HG02943 (cell line): ENCODE measurements around the gene ZMYND8.
"Not testable (repeated sequence)": the region's sequence is repeated elsewhere in the genome, so short reads cannot be mapped to it uniquely, and the experiment has no call there.

Source experiments
- ATAC-seq: cut with Tn5 transposase; IDR thresholded peaks from one replicate; pipeline ENCODE4 v1.9.1; 2021; ENCODE audit warnings: mild to moderate bottlenecking, low read depth, moderate library complexity; ENCODE audit not compliant: unreplicated experiment

ZMYND8 gene

DNA sequence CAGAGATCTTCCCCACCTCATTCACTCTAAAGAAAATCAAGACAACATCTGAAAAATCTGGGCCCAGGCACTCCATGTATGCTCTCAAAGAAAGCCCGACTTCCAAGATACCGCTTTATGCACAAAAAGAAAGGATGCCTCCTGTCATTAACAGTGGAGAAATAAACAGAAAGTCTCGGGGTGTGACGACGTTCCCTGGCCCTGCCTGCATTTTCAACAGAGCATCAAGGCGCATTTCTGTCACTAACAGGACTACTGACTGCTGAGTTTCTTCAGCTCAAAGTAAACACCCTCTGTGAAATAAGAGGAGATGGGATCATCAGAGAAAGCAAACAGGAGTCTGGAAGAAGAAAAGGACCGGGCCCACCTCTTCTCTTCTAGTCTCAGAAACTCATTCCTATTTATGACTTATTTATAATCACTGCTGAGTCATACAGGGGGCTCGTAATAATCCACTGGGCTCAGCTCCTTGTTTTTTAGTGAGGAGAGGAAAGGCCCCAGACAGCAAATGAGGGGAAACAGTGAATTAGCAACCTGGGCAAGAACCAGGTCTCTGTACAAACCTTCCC, 99.7 kb downstream of the ZMYND8 start:
- ATAC-seq = no peak

DNA sequence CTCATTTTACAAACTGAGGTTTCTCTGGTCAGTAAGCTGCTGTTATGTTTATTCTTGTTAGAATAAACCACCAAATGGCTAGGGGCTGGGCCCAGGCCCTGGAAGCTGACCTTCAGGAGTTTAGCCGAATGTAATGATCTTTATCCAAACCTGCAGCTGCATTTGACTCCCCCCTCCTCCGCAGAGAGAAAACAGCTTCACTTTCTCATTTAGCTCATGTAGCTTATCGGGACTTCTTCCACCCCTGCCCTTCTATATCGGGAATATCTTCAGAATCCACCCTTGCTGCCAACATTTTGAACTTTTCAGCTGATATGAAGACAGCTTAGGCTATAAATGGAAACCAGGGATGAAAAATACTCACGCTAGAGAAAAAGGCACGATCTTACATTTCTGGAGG, 102.6 kb downstream of the ZMYND8 start:
- ATAC-seq = no peak

DNA sequence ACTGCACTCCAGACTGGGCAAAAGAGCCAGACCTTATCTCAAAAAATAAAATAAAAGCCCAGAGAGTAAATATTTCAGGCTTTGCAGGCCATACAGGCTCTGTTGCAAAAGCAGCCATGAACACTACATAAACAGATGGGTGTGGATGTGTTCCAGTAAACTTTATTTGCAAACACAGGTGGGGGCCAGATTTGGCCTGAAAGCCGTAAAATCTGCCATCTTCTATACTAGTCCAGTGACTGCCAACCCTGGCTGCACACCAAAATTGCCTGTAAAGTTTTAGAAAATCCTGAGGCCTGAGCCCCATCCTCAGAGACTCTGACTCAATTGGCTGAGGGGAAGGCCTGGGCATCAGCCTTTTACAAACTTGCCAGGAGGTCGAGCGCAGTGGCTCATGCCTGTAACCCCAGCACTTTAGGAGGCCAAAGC, 103.6 kb downstream of the ZMYND8 start:
- ATAC-seq = no peak

DNA sequence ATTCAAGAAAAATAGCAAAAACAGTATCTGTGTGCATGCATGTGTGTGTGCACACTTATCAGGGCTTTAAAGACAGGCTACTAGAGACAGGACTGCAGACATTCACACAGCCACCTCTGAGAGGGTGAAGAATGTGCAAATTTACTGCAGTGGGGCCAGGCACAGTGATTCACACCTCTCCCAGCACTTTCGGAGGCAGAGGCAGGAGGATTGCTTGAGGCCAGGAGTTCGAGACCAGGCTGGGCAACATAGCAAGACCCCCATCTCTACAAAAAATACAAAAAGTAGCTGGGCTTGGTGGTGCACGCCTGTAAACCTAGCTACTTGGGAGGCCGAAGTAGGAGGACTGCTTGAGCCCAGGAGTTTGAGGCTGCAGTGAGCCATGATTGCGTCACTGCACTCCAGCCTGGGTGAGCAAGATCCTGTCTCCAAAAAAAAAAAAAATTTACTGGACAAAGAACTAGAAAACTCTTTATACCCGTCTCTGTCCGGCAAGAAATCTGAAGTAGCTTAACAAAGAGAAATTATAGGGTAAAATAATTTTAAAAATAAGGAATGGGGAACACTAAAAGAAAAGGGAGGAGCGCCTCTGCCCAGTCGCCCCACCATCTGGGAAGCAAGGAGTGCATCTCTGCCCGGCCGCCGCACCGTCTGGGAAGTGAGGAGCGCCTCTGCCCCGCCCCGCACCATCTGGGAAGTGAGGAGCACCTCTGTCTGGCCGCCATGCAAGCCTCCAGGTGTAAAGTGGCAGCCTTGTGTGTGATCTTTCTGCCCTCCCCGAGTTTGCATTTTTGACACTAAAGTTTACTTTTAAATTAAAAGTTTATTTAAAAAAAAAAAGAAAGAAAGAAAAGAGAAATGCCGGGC, 105.1 kb downstream of the ZMYND8 start:
- ATAC-seq = no peak

DNA sequence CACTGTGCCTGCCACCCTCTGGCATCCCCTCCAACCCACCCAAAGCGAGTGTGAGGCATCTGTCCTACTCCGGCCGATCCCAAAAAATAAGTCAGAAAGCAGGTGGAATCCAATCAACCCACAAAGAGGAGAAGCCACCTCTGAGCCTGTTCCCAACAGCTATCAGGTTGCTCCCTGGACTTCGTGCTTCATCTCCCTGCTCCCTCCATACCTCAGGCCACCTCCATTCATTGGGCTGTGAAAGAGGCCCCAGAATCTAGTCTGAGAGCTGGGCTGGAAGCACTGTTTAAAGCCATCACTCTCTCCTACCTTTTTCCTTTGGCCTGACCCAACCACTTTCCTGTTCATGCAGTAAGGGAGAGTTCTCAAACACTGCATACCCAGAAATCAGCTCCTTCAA, 106.1 kb downstream of the ZMYND8 start:
- no peak for ATAC-seq

DNA sequence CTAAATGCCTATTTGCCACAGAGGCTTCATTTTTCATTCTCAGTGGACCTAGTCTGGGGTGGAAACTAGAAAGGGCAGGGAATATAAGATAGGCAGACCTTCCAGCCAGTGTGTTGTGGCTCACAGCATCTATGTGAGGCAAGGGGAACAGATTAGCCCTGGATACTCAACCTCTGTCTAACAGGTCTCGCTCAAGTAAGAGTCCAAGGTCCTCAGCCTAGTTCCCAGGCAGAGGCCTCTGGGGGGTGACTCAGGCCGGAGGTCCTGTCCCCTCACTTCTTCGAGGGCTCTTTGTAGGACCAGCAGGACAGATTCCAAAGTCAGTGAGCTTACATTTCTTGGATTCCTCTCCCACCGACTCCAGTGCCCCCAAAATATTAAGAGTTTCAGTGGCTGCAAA, 106.6 kb downstream of the ZMYND8 start:
- no peak for ATAC-seq

DNA sequence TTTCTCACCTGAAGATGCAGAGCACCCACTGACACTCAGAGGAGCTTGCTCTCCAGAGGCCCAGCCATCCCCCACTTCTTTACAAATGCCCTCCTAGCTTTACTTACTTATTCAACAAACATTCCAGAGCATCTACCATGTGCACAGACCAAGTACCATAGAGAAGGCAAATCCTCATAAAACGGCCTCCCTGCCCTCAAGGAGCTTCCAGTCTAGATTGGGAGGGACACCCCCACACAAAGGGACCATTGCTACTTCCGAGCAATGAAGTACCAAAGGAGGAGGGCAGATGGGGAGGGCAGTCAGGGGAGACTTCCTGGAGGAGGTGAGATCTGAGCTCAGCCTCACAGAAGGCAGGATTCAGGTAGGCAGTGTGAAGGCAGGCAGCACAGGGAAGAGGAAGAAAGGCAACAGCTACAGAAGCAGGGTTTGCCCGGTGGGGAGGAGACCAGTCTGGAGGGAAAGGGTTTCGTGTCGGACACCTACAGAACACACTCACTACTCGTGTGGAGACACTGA, 108.0 kb downstream of the ZMYND8 start:
- no peak for ATAC-seq

DNA sequence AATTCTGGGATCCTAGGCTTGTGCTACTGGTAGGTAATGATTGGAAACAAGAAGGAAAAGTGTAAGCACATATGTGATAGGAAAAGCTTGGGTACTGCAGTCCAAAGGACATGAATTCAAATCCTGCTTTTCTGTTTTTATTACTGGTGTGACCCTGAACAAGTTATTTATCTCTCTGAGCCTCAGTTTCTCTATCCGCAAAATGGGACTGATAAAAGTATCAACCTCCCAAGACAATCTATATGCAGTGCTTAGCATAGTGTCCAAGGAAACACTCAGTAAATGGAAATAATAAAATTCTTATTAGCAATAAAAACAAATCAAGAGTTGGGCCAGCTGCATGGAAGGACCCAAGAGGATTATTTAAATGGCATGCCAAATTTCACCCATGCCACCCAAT, 108.5 kb downstream of the ZMYND8 start:
- ATAC-seq = no peak

DNA sequence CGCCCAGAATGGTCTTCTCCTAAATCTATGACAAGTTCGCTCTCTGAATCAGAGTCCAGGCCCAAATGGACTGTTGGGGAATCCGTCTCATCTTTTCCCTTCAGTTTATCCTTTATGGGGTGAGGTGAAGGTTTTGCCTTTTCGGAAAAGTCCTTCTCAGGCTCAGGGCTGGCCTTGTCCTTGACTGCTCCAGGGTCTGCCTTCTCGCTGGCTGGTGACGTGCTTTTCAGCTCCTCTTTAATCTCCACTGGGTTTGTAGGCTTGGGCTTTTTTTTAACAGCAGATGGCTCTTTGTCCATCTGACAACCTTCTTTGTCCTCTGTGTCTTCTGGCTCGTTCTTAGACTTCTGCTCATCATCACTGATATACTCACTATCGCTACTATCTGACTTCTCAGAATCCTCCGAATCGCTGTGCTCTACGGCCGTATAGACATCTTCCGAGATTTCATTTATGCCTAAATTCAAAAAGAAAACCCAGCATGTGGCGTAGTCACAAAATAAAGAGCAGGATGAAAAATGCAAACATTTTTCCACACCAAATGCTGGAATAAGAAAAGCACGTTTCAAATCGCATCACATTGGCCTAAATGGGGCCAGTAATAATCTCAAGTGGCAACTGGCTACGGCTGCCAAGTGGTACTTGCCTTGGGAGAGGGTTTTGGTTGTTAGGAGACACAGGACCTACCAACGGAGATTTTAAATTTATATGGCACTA, 110.3 kb downstream of the ZMYND8 start:
- no peak for ATAC-seq

DNA sequence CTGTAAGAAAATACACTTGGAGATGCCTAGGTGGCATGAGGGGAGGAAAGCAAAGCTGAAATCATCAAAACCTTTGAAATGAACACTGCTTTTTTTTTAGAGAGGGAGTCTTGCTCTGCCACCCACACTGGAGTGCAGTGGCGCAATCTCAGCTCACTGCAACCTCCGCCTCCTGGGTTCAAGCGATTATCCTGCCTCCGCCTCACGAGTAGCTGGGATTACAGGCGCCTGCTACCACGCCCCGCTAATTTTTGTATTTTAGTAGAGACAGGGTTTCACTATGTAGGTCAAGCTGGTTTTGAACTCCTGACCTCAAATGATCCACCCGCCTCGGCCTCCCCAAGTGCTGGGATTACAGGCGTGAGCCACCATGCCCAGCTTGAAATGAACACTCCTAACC, 111.3 kb downstream of the ZMYND8 start:
- not testable (repeated sequence) for ATAC-seq

DNA sequence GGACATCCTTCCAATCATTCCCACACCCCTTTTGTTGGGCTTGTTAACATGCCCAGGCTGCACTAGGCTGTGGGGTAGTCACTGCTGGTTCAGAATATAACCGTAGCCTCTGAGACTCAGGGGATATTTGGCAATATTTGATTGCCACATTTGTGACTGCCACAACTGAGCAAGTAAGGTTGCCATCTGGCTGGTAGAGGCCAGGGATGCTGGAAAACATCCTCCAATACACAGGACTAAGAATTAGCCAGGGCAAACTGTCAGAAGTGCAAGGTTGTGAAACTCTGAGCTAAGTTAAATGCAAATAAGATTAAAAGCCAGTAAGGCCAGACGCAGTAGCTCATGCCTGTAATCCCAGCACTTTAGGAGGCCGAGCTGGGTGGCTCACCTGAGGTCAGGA, 112.0 kb downstream of the ZMYND8 start:
- ATAC-seq = no peak

DNA sequence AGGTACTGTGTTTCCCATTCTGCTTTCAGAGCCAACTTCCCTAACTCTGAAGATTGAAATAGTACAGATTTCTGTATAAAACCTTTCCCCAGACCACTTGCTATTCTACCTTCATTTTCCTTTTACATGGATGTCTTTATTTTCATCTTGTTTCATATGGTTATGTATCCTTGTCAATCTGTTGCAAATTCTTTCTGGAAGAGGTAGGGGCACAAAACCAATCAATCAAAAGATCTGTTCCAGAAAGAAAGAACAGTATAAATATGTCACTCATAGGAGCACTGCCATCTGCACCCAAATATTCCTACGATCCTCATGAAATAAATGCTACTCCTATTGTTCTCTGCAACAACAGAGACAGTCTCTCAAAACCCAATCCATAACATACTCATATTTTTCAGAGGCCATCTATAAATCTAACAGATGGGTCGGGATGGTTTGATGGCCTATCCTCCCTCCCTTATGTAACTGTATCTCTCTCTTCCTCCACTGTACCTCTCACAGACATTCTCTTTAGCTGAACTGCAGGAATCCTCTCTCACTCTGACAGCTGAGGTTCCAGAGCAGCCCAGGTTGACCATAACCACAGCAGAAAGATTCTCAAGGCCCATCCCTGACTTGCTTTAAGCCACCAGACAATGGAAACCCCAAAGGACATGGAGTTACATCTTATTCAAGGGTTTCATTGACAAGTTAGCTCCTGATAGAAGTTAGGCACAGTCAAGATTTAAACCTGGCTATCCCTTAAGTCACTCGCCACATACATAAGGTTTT, 112.8 kb downstream of the ZMYND8 start:
- ATAC-seq = no peak

DNA sequence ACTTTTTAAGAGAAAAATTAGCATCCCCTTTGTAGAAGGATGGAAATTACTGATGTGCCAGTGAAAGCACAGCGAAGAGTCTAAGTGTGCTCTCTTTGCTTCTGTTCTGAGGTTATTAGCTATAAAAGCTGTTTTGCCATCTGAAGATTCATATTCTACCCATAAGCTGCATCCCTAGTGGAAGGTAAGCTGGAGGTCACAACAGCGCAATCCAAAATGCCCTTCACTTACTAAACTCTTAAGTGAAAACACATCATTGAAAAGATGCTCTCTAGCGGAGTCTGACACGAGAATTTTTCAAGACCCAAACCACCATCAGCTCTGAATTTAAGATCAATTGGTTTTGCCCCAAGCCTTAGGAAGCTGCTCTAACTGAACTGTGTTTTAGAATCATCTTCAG, 113.5 kb downstream of the ZMYND8 start:
- ATAC-seq = no peak

DNA sequence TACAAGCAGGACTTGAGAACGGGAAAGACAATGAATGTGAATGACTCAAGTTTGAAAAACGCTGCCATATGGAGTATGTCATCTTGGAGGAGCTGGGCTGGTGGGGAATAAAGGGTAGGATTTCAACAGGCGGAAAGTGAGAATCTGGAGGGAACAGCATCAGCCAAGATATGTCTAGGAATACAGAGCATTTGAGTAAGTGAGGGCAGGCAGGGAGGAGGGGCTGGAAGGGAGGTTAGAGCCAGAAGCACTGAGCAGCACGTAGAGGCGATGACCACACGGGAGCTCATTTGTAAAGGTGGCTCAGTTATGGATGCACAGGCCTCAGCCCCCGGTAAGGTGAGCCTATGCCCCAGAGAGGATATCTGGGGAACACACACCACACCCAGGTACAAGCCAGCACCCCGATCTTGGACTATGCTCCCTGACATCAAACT, 115.1 kb downstream of the ZMYND8 start:
- ATAC-seq = no peak

DNA sequence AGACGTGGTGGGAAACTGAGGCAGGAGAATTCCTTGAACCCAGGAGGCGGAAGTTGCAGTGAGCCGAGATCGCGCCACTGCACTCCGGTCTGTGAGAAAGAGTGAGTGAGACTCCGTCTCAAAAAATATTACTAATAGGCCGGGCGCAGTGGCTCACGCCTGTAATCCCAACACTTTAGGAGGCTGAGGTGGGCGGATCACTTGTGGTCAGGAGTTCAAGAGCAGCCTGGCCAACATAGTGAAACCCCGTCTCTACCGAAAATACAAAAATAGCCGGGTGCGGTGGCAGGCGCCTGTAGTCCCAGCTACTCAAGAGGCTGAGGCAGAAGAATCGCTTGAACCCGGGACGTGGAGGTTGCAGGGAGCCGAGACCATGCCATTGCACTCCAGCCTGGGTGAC, 116.4 kb downstream of the ZMYND8 start:
- ATAC-seq = not testable (repeated sequence)

DNA sequence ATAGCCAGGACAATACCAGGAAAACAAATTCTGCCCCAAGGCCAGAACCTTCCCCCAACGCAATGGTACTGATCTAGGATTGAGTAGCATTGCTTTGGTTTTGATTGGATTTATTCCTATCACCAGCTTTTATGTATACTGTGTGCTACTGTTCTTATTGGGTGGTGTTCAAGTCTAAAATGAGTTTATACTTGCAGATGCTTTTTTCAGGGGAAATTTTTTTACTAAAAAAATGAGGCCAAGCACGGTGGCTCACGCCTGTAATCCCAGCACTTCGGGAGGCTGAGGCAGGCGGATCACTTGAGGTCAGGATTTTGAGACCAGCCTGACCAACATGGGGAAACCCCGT, 116.8 kb downstream of the ZMYND8 start:
- ATAC-seq = no peak

DNA sequence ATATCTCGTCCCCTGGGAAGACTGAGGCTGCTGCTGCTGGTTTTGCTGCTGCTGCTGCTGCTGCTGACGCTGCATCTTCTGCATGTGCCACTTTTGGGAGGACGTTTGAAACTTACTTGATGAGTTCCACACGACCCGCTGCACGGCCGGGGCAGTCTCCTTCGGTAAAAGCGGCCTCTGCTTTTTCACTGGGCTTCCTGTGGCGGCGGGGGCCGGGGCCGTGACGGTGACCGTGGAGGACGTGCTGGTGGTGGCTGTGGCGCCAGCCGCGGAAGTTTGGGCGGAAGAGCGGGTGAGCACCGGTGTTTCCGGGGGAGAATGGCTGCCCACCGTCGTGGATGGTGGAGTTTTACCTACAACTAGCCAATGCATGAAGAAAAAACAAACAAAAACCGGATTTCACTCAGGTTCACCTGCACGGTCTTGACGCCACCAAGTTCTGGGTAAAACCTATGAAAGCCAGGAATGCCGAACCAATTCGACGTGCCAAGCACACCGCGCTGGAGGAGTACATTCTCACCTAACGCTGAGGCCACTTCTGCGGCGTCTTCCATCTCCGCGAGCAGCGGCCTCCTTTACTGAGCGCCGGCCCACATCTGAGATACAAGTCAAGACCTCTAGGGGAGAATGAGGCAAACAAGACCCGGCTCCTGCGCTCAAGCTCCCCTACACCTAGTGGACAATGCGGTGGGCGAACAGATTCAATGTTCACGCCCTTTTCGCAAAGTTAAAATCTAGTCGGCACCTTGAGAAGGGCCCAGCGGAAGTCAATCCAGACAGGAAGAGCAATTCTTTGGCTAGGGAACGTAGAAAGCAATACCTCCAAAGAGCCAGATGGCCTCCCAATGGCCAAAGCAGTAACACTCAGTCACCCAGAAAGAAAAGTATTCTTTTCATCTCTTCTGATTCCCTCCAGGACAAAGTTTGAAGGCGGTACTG, 117.5 kb downstream of the ZMYND8 start:
- ATAC-seq = no peak

DNA sequence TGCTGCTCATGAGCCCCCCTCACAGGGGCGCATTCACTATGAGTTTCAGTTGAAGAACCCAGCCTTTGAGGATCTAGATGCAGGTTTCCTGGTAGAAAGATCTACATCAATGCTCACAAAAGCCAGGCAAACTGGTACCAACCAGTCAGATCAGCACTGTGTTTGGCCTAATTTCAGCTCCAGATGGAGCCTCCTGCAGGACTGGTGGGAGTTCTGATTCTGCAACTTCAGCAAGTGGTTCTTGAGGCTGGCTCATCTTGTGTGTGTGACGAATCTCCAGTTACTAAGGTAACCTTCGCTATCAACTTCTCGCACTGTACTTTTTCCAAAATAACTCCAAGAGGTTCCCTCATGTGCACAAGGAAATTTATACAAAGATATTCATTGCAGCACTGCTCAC, 118.8 kb downstream of the ZMYND8 start:
- ATAC-seq = no peak

DNA sequence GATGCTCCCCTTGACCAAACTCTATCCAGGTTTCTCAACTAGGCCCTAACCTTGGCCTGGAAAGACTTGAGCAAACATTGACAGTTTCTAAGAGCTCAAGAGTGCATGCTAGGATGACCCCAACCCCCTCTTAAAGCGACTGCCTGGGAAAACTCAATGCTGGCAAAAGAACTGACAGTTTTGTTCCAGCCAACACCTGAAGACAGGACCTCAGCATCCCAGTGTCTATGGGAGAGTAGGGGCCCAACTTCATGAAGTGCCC, 119.9 kb downstream of the ZMYND8 start:
- ATAC-seq = no peak
